IMR-90 (cell line): Measurements from ENCODE around the gene PSD. TPM values are rescaled to one million over a fixed set of nuclear protein-coding genes. Genes with fewer than 3 reads are reported as not detected.

Experiments used
- ATAC-seq: fragments of 200-7000 bp; cut with Tn5 transposase; 2 replicates; pipeline ENCODE4 v1.9.1; 2020; ENCODE audit warnings: low read depth, mild to moderate bottlenecking, moderate library complexity
- BruUV-seq: library from RNA; stranded (reverse); fragments of 400-500 nt; replicated peaks from 2 replicates; lab custom pipeline; 2021; lab: Mats Ljungman, UMichigan
- CTCF ChIA-PET: fragments of 300-600 bp; formaldehyde crosslinking; extraction: SDS; loops from one replicate; lab custom pipeline; 2021; ENCODE audit warnings: antibody characterized with exemption; lab: Yijun Ruan, JAX
- POLR2A ChIA-PET: fragments of 300-600 bp; sonication (Branson Sonifier 250); formaldehyde crosslinking; loops from one replicate; lab custom pipeline; 2022; ENCODE audit warnings: antibody characterized with exemption; ENCODE audit not compliant: unreplicated experiment; lab: Charles Lee
- DNase-seq: peaks from one replicate; pipeline ENCODE4 v3.0.0; 2013
- H2AFZ ChIP-seq: replicated peaks from 2 replicates; pipeline ENCODE3; 2013; ENCODE audit warnings: low read length, mild to moderate bottlenecking; ENCODE audit not compliant: poor library complexity
- H2AK5ac ChIP-seq: 2 replicates; pipeline ENCODE4 v1.6.1; 2013; ENCODE audit warnings: low read depth, low read length, inconsistent platforms
- H2AK9ac ChIP-seq: replicated peaks from 2 replicates; pipeline ENCODE3; 2013; ENCODE audit warnings: mild to moderate bottlenecking, low read depth, low read length, moderate library complexity; ENCODE audit not compliant: poor library complexity
- H2BK120ac ChIP-seq: 2 replicates; pipeline ENCODE4 v1.6.1; 2013; ENCODE audit warnings: low read depth, low read length, inconsistent platforms
- H2BK15ac ChIP-seq: 3 replicates; pipeline ENCODE4 v1.6.1; 2013; ENCODE audit warnings: low read depth, low read length, inconsistent platforms
- H2BK20ac ChIP-seq: 2 replicates; pipeline ENCODE4 v1.6.1; 2013; ENCODE audit warnings: low read depth, mild to moderate bottlenecking, inconsistent platforms, low read length, moderate library complexity
- H2BK5ac ChIP-seq: 2 replicates; pipeline ENCODE4 v1.6.1; 2013; ENCODE audit warnings: mild to moderate bottlenecking, low read depth, low read length, inconsistent platforms; ENCODE audit not compliant: poor library complexity, severe bottlenecking
- H3K14ac ChIP-seq: replicated peaks from 2 replicates; pipeline ENCODE4 v1.6.1; 2013; ENCODE audit warnings: low read depth, low read length, inconsistent platforms
- H3K18ac ChIP-seq: 2 replicates; pipeline ENCODE4 v1.6.1; 2013; ENCODE audit warnings: low read depth, low read length, control low read depth
- H3K23ac ChIP-seq: 2 replicates; pipeline ENCODE4 v1.6.1; 2013; ENCODE audit warnings: low read depth, low read length, inconsistent platforms
- H3K27ac ChIP-seq: 2 replicates; pipeline ENCODE4 v1.5.1; 2013; ENCODE audit warnings: mild to moderate bottlenecking, control low read depth, low read length; ENCODE audit not compliant: insufficient read depth
- H3K27me3 ChIP-seq: 2 replicates; pipeline ENCODE4 v1.6.1; 2013; ENCODE audit warnings: low read length; ENCODE audit not compliant: control insufficient read depth, insufficient read depth
- H3K36me3 ChIP-seq: 2 replicates; pipeline ENCODE4 v1.6.1; 2013; ENCODE audit warnings: low read length, mixed read lengths; ENCODE audit not compliant: control insufficient read depth, insufficient read depth
- H3K4ac ChIP-seq: 2 replicates; pipeline ENCODE4 v1.6.1; 2013; ENCODE audit warnings: low read depth, low read length, inconsistent platforms
- H3K4me1 ChIP-seq: 2 replicates; pipeline ENCODE4 v1.6.1; 2013; ENCODE audit warnings: low read length, mixed read lengths; ENCODE audit not compliant: control insufficient read depth, insufficient read depth
- H3K4me2 ChIP-seq: 2 replicates; pipeline ENCODE4 v1.6.1; 2013; ENCODE audit warnings: low read depth, mild to moderate bottlenecking, control low read depth, low read length, moderate library complexity
- H3K4me3 ChIP-seq: 2 replicates; pipeline ENCODE4 v1.5.1; 2013; ENCODE audit warnings: low read depth, mild to moderate bottlenecking, control low read depth, low read length, moderate library complexity; ENCODE audit not compliant: insufficient read depth
- H3K56ac ChIP-seq: 2 replicates; pipeline ENCODE4 v1.6.1; 2013; ENCODE audit warnings: low read length, inconsistent platforms; ENCODE audit not compliant: insufficient read depth; ENCODE audit errors: extremely low read depth
- H3K79me1 ChIP-seq, 2 experiments: 2 replicates each; pipeline ENCODE4 v1.6.1; 2013; ENCODE audit warnings: low read length in 2 of 2, inconsistent platforms in 1 of 2, low read depth in 1 of 2
- H3K9ac ChIP-seq: 2 replicates; pipeline ENCODE4 v1.6.1; 2013; ENCODE audit warnings: low read depth, low read length, control low read depth
- H3K9me1 ChIP-seq: 2 replicates; pipeline ENCODE4 v1.6.1; 2013; ENCODE audit warnings: low read length, inconsistent platforms; ENCODE audit not compliant: insufficient read depth
- H3K9me3 ChIP-seq: 2 replicates; pipeline ENCODE4 v1.6.1; 2013; ENCODE audit warnings: low read length; ENCODE audit not compliant: control insufficient read depth, insufficient read depth
- H4K20me1 ChIP-seq: 2 replicates; pipeline ENCODE4 v1.6.1; 2013; ENCODE audit warnings: low read length, inconsistent platforms; ENCODE audit not compliant: insufficient read depth
- H4K5ac ChIP-seq: 2 replicates; pipeline ENCODE4 v1.6.1; 2013; ENCODE audit warnings: mild to moderate bottlenecking, low read depth, low read length, control low read depth
- H4K8ac ChIP-seq, 2 experiments: 2 replicates each; pipeline ENCODE4 v1.6.1; 2013; ENCODE audit warnings: low read depth in 2 of 2, low read length in 2 of 2, control low read depth in 1 of 2, inconsistent platforms in 1 of 2
- H4K91ac ChIP-seq: 2 replicates; pipeline ENCODE4 v1.6.1; 2013; ENCODE audit warnings: low read depth, low read length, inconsistent platforms; ENCODE audit not compliant: insufficient read depth
- CEBPB ChIP-seq: IDR thresholded peaks from 2 replicates; pipeline ENCODE4 v1.6.1; 2012; ENCODE audit warnings: low read depth, low read length, improper control_type of control experiment
- CHD1 ChIP-seq: IDR thresholded peaks from 2 replicates; pipeline ENCODE4 v1.6.1; 2012; ENCODE audit warnings: low read depth, low read length, improper control_type of control experiment
- MAZ ChIP-seq: IDR thresholded peaks from 2 replicates; pipeline ENCODE4 v1.6.1; 2012; ENCODE audit warnings: low read depth, mild to moderate bottlenecking, low read length, improper control_type of control experiment, moderate library complexity, borderline replicate concordance
- MXI1 ChIP-seq: IDR thresholded peaks from 2 replicates; pipeline ENCODE4 v1.6.1; 2012; ENCODE audit warnings: low read depth, mild to moderate bottlenecking, low read length, moderate library complexity, borderline replicate concordance
- POLR2A ChIP-seq: IDR thresholded peaks from 2 replicates; pipeline ENCODE4 v1.6.1; 2012; ENCODE audit warnings: mild to moderate bottlenecking, low read depth, low read length
- RAD21 ChIP-seq: IDR thresholded peaks from 2 replicates; pipeline ENCODE4 v1.6.1; 2012; ENCODE audit warnings: low read length, improper control_type of control experiment
- SMC3 ChIP-seq: fragments of 150-350 bp; IDR thresholded peaks from 2 replicates; pipeline ENCODE4 v1.6.1; 2016; ENCODE audit warnings: low read depth, mild to moderate bottlenecking, antibody characterized with exemption, low read length, moderate library complexity
- WGBS, 2 experiments: methylation state at CpG; one replicate each; pipeline versions ENCODE4 v1.1.5 to v1.1.7; 2013; ENCODE audit warnings: missing lambda C conversion rate in 2 of 2; ENCODE audit not compliant: insufficient read length in 1 of 2; ENCODE audit errors: extremely low coverage in 2 of 2; 5-methylcytosine and 5-hydroxymethylcytosine counted together
- dilution Hi-C: fragments of 300-500 bp; cut with HindIII; formaldehyde crosslinking; loops from one replicate; pipeline ENCODE4 v1.14.3; 2018; ENCODE audit warnings: low sequenced_read_pairs; ENCODE audit not compliant: unreplicated experiment
- in situ Hi-C: fragments of 300-500 bp; cut with MboI; formaldehyde crosslinking; loops from 3 replicates; pipeline ENCODE4 v1.14.3; 2019; ENCODE audit warnings: low sequenced_read_pairs, inconsistent platforms, mixed read lengths
- intact Hi-C: fragments of 100-400 bp; cut with micrococcal nuclease; formaldehyde crosslinking; loops from 2 replicates; pipeline ENCODE4 v1.10.0; 2022
- polyA plus RNA-seq, 3 experiments: library from polyadenylated mRNA; depleted of rRNA; stranded (reverse); fragments of >200 nt; gene quantifications; 2 replicates each; pipeline ENCODE4 v1.2.3, GENCODE V29; 2012; ENCODE audit warnings: low replicate concordance in 1 of 3
- total RNA-seq: library from RNA; depleted of rRNA; stranded (reverse); fragments of >200 nt; gene quantifications from 2 replicates; pipeline ENCODE4 v1.2.3, GENCODE V29; 2012
- TF ChIP-seq, protein P1 (sequence below): conservative IDR thresholded peaks from 2 replicates; pipeline ENCODE4 v1.5.1; 2012; ENCODE audit warnings: mild to moderate bottlenecking, low read depth, low read length, improper control_type of control experiment

The PSD gene
- total and polyA plus RNA-seq, 2 of the 4 experiments (the other 2 are of a cell fraction): 2.0 to 4.4 TPM

DNA sequence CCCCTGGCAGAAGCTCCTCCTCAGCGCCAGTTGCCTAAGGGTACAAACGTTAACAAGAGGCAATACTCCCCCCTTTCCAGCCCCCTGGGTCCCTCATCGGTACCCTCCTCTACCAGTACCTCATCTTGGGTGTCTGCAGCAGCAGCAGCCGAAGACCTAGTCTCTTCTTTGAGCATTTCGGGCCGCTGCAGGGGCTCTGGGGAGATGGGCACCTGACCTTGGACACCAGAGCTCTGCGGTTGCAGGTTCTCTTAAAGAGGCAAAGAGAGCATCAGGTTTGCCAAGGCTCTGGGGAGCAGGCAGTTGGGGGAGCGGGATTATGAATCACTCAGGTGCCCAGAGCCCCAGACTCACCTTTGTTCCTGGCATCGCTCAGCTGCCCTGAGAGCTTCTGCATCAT, 5.6 kb upstream of the PSD start:
- H3K9ac ChIP-seq: no peak overlapping the region
- no peak overlapping the region for H3K4me3 ChIP-seq
- no TSS peak for BruUV-seq
- H2AK9ac ChIP-seq: peak overlapping the region; percentile 34
- intact Hi-C loops (no loop called here), dilution Hi-C loops (no loop called here), in situ Hi-C loops (no loop called here)
- H4K8ac ChIP-seq: no peak overlapping the region
- TF ChIP-seq CEBPB (no peak), MXI1 (no peak), RAD21 (no peak), MAZ (no peak), POLR2A (no peak), SMC3 (no peak), CHD1 (no peak)
- TF ChIP-seq, protein P1, sequence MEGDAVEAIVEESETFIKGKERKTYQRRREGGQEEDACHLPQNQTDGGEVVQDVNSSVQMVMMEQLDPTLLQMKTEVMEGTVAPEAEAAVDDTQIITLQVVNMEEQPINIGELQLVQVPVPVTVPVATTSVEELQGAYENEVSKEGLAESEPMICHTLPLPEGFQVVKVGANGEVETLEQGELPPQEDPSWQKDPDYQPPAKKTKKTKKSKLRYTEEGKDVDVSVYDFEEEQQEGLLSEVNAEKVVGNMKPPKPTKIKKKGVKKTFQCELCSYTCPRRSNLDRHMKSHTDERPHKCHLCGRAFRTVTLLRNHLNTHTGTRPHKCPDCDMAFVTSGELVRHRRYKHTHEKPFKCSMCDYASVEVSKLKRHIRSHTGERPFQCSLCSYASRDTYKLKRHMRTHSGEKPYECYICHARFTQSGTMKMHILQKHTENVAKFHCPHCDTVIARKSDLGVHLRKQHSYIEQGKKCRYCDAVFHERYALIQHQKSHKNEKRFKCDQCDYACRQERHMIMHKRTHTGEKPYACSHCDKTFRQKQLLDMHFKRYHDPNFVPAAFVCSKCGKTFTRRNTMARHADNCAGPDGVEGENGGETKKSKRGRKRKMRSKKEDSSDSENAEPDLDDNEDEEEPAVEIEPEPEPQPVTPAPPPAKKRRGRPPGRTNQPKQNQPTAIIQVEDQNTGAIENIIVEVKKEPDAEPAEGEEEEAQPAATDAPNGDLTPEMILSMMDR: no peak
- ChIA-PET CTCF (no interaction called here), POLR2A (no interaction called here)
- no peak overlapping the region for H3K27ac ChIP-seq
- H2BK20ac ChIP-seq: no peak overlapping the region
- peaks cover 3 to 43% of the 10 kb centered on the region in 2 experiments; a peak in 3 of 4 replicates for H3K79me1 ChIP-seq
- no peak overlapping the region for H3K4me2 ChIP-seq
- no peak overlapping the region for H3K4ac ChIP-seq
- no peak overlapping the region for H3K23ac ChIP-seq
- H2BK15ac ChIP-seq: no peak overlapping the region
- H3K9me3 ChIP-seq: no peaks in the 10 kb centered on the region
- H3K4me1 ChIP-seq: peaks cover 11% of the 10 kb centered on the region
- H4K5ac ChIP-seq: no peak overlapping the region
- no peak overlapping the region for H2AK5ac ChIP-seq
- DNase-seq: no peak
- no peak overlapping the region for H2AFZ ChIP-seq
- H4K20me1 ChIP-seq: no peaks in the 10 kb centered on the region
- no peak overlapping the region for H3K56ac ChIP-seq
- peaks cover 13% of the 10 kb centered on the region; the same call in 1 of the 2 replicates for H3K9me1 ChIP-seq
- peaks cover 1% of the 10 kb centered on the region; the same call in 1 of the 2 replicates for H3K27me3 ChIP-seq
- H2BK5ac ChIP-seq: no peak overlapping the region
- H3K36me3 ChIP-seq: peaks cover 6% of the 10 kb centered on the region; the same call in 1 of the 2 replicates
- WGBS, 2 experiments: 89% methylated on average over 4 of the region's 9 CpGs; no CpG with 5 or more reads in 1 of the 2 experiments
- no peak overlapping the region for H2BK120ac ChIP-seq
- H3K18ac ChIP-seq: no peak overlapping the region
- no peak for ATAC-seq
- no peak overlapping the region for H3K14ac ChIP-seq
- no peak overlapping the region for H4K91ac ChIP-seq
